Stimulated activated CD4-positive, alpha-beta T cell treated with anti-CD3 and anti-CD28 coated beads, Interleukin-15, amount 100 ng/mL, for 48 hours (primary cell): ENCODE data around the gene PRSS1.
"Not testable (repeated sequence)": the region's sequence is repeated elsewhere in the genome, so short reads cannot be mapped to it uniquely, and the experiment has no call there.

Experiments
- DNase-seq, 2 donors: peaks; one replicate each; pipeline ENCODE4 v3.0.0-alpha.2; 2020; ENCODE audit warnings: low read depth in 2 of 2

The PRSS1 gene

DNA sequence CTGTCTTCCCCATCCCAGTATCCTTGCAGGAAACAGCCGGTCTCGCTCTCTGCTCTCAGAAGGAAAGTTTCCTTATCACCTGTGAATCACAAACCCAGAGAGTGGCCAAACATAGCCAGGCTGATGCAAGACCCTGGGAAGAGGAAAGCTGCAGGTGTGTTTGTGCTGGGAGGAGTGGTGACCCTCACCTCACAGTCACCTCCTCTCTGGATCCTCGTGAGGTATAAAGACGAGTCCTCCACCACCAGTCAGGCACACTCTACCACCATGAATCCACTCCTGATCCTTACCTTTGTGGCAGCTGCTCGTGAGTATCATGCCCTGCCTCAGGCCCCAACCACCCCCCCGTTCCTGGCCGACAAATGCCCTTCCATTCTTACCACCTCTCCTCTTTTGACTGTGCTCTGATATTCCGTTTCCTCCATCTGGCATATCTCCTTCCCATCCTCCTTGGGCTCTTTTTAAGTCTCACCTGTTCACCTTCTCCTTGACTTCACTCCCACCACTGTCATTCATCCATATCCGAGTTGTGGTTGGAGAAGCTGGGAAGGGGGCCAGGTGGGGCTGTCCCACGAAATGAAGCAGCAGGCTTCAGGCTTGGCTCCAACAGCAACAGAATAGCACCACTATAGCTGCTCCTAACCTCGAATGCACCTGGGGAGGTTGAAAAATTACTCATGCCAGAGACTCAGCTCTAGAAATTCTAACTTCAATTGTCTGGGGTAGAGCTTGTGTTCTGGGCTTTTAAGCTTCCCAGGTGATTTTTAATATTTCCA lies at the start of gene PRSS1:
Gene PRSS1 (plus strand): TSS at position 255 of the 776 bp plus-strand sequence. CDS start 13 bp downstream, at position 268.
- DNase-seq = no peak

DNA sequence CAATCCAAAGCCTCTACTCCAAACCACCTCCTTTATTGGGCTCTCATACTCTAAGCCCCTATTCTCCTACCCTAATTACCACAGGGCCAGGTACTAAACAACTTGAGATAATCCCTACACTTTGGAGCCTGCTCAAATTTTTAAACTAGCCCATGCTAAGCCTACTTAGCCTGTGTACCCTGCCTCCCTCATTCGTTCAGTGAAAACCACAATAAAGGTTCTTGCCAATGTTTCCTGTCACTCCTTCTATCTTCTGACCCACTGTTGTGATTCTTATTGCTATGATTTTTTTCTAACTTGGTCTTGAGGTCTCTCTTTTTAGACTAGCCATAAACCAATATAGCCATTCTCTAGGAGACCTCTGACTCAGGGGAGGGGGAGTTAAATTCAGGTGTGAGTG lies 48.3 kb upstream of the PRSS1 start:
- DNase-seq = not testable (repeated sequence)

DNA sequence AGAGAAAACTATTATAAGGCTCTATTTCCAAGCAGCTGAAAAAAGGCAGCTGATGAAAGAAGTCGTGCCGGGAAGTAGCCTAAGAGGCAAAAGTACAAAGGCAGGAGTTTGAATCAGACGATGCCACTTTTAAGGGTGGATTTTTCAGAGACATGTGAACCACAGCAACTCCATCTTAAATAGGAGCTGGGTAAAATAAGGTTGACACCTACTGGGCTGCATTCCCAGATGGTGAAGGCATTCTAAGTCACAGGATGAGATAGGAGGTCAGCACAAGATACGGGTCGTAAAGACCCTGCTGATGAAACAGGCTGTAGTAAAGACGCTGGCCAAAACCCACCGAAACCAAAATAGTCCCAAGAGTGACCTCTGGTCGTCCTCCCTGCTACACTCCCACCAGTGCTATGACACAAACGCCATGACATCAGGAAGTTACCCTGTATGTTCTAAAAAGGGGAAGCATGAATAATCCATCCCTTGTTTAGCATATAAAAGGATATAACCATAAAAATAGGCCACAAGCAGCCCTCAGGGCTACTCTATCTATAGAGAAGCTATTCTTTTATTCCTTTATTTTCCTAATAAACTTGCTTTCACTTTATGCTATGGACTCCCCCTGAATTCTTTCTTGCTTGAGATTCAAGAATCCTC lies 45.5 kb upstream of the PRSS1 start:
- no peak for DNase-seq

GRCh38 chr7:142708726-142709125 lies 40.5 kb upstream of the PRSS1 start:
- DNase-seq = not testable (repeated sequence)

- no peak for DNase-seq
Observed at GRCh38 chr7:142709921-142710320, 39.4 kb upstream of the PRSS1 start.

- DNase-seq = no peak
Observed at GRCh38 chr7:142711196-142711595, 38.1 kb upstream of the PRSS1 start.

GRCh38 chr7:142711746-142712616 lies 37.3 kb upstream of the PRSS1 start:
- DNase-seq = peak in 1 of 2 donors; percentile 13

GRCh38 chr7:142712617-142712957 lies 36.7 kb upstream of the PRSS1 start:
- no peak for DNase-seq

- DNase-seq = no peak
Observed at GRCh38 chr7:142714375-142714774, 34.9 kb upstream of the PRSS1 start.

- DNase-seq = no peak
Observed at GRCh38 chr7:142716596-142716995, 32.7 kb upstream of the PRSS1 start.

DNA sequence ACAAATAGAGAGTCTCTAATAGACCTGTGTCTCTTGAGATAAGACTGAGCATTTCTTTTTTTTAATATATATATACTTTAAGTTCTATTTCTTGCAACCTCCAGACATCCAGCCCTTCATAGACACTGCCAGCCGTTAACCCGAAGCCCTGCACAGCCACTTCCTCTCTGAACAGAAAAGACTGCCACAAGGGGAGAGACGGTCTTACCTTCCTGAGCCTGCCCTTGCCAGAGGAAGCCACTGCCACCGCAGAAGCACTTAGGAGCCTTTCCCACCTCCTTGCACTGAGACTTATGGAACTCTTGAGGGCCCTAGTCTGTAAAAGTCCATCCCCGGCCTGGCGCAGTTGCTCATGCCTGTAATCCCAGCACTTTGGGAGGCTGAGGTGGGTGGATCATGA lies 31.8 kb upstream of the PRSS1 start:
- no peak for DNase-seq

GRCh38 chr7:142718313-142718712 lies 31.0 kb upstream of the PRSS1 start:
- DNase-seq = no peak

DNA sequence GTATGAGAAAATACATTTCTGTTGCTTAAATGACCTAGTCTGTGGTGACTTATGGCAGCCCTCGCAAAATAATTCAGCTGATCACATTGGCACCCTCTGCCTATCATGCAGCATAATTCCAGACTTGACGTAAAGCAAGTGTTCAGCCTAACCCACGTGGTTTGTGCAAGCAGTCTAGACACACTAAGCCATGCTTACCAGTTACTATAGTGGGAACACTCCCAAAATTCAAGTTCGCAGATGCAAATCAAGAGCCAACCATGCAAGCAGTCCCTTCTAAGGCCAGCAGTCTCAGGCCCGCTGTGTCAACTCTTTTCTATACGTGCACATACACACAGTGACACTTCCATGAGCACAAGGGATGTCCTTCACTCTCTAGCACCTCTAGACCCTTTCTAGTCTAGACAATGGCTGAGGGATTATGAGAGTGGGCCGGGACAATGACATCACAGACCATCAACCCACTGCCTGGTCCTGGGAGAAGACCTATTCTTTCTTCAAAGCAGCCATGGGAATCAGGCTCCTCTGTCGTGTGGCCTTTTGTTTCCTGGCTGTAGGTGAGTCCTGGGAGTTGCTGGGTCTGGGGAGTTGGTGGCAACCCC lies 29.0 kb upstream of the PRSS1 start:
- no peak for DNase-seq

DNA sequence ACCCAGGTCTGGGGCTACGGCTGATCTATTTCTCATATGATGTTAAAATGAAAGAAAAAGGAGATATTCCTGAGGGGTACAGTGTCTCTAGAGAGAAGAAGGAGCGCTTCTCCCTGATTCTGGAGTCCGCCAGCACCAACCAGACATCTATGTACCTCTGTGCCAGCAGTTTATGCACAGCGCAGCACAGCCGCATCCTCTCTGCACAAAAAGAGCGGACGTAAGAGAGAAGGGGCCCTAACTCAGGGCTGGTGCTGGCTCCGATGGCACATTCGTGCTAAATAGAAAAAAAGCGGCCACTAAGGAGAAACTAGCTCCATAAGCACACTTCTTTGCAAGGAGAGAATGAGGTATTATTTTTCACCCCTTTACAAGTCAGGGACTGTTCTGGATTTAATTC lies 28.3 kb upstream of the PRSS1 start:
- no peak for DNase-seq

- no peak for DNase-seq
Observed at GRCh38 chr7:142722248-142722794, 27.0 kb upstream of the PRSS1 start.

DNA sequence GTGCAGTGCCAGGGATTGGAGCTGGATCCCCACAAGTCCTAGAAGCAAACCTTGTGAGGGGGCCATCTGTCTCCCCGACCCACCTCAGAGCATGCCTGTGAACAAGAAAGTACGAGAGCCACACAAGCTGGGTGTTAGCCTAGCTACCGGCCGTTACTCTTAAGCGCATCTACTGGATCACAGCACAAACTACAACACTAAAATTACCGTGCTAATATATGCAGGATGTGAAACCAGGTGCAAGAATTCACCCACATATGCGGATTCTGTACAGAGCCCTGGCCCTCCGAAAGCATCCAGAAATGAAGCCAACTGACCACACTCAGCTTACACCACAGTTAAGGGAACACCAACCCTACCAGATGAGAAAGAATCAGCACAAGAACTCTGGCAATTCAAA lies 16.0 kb upstream of the PRSS1 start:
- DNase-seq = no peak

DNA sequence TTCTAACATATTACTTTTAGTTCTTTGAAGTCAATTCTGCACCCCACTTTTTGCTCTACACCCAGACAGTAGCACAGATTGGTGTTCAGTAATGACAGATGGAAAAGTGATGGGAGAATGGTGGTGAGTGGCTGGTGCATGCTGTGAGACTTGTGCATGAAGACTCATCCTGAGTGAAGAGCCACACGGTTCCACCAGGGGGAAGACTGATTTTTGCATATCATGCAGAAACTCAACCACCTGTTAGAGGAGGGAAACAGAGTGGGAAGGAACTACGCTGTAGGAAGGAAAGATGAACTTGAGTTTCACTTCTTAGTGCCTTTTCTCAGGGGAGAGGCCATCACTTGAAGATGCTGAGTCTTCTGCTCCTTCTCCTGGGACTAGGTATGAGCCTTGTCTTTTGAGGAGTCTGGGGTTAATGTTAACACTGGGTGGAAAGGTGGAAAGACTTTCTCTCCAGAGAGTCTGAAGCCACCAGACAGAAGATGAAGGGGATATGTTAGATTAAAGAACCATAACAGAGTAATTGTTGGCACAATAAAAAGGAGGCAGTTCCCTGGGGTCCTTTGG lies 9.3 kb upstream of the PRSS1 start:
- DNase-seq = no peak

- no peak for DNase-seq
Observed at GRCh38 chr7:142740786-142741185, 8.5 kb upstream of the PRSS1 start.

DNA sequence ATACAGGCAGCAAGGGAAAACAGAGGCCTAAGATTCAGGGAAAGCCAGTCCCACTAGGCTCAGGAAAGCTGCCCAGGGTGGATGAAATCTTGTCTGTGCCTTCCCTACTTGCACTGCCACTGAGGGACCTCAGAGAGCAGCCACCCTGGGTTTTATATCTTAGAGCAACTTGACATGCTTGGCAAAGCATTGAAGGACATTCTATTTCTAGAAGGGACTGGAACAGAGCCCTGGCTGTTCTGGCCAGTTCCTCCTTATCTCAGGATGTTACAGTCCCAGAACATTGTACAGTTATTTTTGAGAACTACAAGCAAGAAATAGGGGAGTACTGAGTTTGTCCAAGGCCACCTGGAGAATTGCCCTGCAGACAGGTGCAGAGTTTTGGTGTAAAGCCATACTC lies 7.3 kb upstream of the PRSS1 start:
- not testable (repeated sequence) for DNase-seq

GRCh38 chr7:142745091-142745635 lies 4.1 kb upstream of the PRSS1 start:
- no peak for DNase-seq

DNA sequence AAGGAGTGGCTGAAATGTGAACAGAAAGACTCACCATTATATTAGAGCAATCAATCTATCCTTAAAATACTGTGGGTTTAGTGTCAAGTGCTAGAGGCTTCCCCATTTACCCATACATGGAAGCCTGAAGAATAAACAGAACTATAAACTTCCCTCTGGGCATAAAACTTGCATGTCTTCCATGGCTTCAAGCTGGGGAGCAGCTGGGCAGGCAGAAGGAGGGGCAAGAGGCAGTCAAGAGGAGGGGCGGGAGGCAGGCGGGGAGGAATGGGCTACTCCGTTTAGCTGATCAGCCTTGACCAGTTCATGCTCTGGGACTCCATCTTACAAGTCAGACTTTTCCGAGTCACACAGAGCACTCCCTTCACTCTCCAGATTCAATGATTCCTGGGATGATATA lies 3.5 kb upstream of the PRSS1 start:
- DNase-seq = no peak
